Activated naive CD4-positive, alpha-beta T cell treated with anti-CD3 and anti-CD28 coated beads, Interleukin-2, amount 50 U/mL, for 72 hours (primary cell): ENCODE results near the gene KRTAP5-11. TPM values are rescaled to one million over a fixed set of nuclear protein-coding genes. Genes with fewer than 3 reads are reported as not detected.
A peak's percentile ranks its signal among the peaks of the same experiment; 100 is the strongest.
"Not testable (repeated sequence)": the region's sequence is repeated elsewhere in the genome, so short reads cannot be mapped to it uniquely, and the experiment has no call there.

Source experiments
- ATAC-seq, 2 donors: fragments of 150-1000 bp; cut with Tn5 transposase; 2 replicates each; pipeline ENCODE4 v1.10.0; 2021; ENCODE audit warnings: mild to moderate bottlenecking in 2 of 2, moderate library complexity in 2 of 2
- DNase-seq, 2 donors: peaks; one replicate each; pipeline ENCODE4 v3.0.0; 2021 to 2022; ENCODE audit warnings: low spot score in 2 of 2
- H3K27ac Mint-ChIP-seq, 2 donors: one replicate each; pipeline ENCODE4 v1.8.0; 2022; ENCODE audit warnings: mild to moderate bottlenecking in 2 of 2, mixed read lengths in 2 of 2
- H3K36me3 Mint-ChIP-seq, 2 donors: one replicate each; pipeline ENCODE4 v1.8.0; 2022; ENCODE audit warnings: mixed read lengths in 2 of 2
- H3K9me3 Mint-ChIP-seq, 2 donors: one replicate each; pipeline ENCODE4 v1.8.0; 2022; ENCODE audit warnings: mixed read lengths in 2 of 2
- total RNA-seq, 2 donors: library from RNA; stranded (reverse); gene quantifications; one replicate each; pipeline ENCODE4 v1.2.3, GENCODE V29; 2022

The KRTAP5-11 gene
- total RNA-seq, 2 donors from 2014 or later: not detected

DNA sequence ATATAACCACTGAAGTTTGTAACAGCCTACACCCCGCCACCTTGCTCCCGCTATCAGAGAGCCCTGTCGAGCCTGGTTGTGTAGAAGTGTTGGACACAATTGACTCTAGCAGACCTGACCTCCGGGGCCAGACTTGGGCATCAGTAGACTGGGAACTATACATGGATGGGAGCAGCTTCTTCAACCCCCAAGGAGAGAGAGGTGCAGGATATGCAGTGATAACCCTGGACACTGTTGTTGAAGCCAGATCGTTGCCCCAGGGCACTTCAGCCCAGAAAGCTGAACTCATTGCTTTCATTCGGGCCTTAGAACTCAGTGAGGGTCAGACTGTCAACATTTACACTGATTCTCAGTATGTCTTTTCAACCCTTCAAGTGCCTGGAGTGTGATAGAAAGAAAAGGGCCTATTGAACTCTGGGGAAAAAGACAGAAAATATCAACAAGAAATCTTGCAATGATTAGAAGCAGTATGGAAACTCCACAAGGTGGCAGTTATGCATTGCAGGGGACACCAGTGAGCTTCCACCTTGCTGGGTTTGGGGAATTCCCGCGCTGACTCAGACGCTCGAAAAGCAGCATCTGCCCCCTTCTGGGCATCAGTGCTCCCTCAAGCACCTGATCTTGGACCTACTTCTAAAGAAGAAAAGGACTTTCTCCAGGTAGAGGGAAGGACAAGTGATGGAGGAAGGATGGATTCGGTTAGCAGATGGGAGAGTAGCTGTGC, 6.3 kb upstream of the KRTAP5-11 start:
- H3K27ac Mint-ChIP-seq, ATAC-seq, H3K36me3 Mint-ChIP-seq, H3K9me3 Mint-ChIP-seq: not testable (repeated sequence)
- DNase-seq: peak in 1 of 2 donors; percentile 56

- not testable (repeated sequence) for H3K9me3 Mint-ChIP-seq, H3K36me3 Mint-ChIP-seq, H3K27ac Mint-ChIP-seq, ATAC-seq
- DNase-seq: peak in 1 of 2 donors; percentile 14
Measured at GRCh38 chr11:71588314-71588713, 5.6 kb upstream of the KRTAP5-11 start.

DNA sequence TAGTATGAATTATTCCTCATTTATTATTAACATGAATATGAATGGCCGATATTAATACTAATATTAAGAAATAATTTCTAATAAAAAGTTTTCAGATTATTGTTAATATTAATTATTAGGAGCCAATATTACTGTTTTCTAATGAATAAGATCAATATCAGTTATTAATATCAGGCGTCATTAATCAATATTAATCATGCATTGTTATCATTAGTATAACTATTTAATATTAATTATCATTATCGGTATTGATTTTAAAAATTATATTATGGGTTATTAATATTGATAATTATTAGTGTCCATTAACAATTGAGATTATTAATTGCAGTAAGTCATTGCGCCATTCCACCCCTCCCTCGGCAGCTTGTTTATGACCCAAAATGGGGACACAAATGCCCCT, 3.0 kb upstream of the KRTAP5-11 start:
- not testable (repeated sequence) for H3K36me3 Mint-ChIP-seq, H3K27ac Mint-ChIP-seq, ATAC-seq, DNase-seq, H3K9me3 Mint-ChIP-seq

DNA sequence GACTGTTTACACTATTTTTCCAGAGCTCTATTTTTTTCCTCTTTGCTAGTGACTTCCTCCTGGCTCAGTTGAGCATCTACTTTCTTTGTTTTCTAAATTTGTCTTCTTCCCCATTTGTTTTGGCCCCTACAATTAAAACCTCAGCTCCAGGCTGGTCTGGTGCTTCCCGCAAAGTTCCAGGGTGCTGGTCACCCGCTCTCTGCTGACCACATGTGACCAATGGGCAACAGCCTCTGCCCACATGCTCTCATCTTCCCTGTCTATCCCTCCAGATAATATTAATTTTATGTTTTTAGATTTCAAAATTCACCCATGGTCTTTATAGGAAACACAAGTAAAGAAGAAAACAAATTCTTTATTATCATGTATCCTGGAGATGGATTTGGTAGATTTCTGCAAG, 294 bp upstream of the KRTAP5-11 start:
- DNase-seq, H3K36me3 Mint-ChIP-seq, H3K27ac Mint-ChIP-seq, H3K9me3 Mint-ChIP-seq, ATAC-seq: not testable (repeated sequence)

GRCh38 chr11:71581826-71582225, 849 bp downstream of the KRTAP5-11 start:
- H3K9me3 Mint-ChIP-seq: no peaks in the 10 kb centered on the region
- ATAC-seq (no peak), DNase-seq (no peak)
- no peaks in the 10 kb centered on the region for H3K36me3 Mint-ChIP-seq
- H3K27ac Mint-ChIP-seq: peak overlapping the region in 1 of 2 donors; percentile 51

- H3K9me3 Mint-ChIP-seq: no peaks in the 10 kb centered on the region
- H3K36me3 Mint-ChIP-seq: no peaks in the 10 kb centered on the region
- ATAC-seq (no peak), DNase-seq (peak in 1 of 2 donors; percentile 20)
- no peak overlapping the region for H3K27ac Mint-ChIP-seq
Measured at GRCh38 chr11:71580057-71581003, 2.3 kb downstream of the KRTAP5-11 start.

GRCh38 chr11:71579513-71579912, 3.2 kb downstream of the KRTAP5-11 start:
- not testable (repeated sequence) for H3K27ac Mint-ChIP-seq, H3K36me3 Mint-ChIP-seq, H3K9me3 Mint-ChIP-seq, ATAC-seq, DNase-seq

DNA sequence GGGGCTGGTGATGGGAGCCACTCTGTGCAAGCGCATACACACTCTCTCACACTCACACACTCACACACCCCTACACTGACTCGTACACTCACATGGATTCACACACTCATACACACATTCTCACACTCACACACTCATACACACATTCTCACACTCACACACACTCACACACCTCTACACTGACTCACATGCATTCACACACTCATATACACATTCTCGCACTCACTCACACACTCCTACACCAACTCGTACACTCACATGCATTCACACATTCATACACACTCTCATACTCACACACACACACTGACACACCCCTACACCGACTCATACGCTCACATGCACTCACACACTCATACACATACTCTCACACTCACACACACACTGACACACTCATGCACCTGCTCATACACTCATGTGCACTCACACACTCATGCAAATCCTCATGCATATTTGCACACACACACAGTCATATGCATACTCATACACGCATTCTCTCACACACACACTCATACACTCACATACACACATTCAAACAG, 5.1 kb downstream of the KRTAP5-11 start:
- no peak for DNase-seq
- no peaks in the 10 kb centered on the region for H3K9me3 Mint-ChIP-seq
- H3K36me3 Mint-ChIP-seq: no peaks in the 10 kb centered on the region
- ATAC-seq: no peak
- no peak overlapping the region for H3K27ac Mint-ChIP-seq

DNA sequence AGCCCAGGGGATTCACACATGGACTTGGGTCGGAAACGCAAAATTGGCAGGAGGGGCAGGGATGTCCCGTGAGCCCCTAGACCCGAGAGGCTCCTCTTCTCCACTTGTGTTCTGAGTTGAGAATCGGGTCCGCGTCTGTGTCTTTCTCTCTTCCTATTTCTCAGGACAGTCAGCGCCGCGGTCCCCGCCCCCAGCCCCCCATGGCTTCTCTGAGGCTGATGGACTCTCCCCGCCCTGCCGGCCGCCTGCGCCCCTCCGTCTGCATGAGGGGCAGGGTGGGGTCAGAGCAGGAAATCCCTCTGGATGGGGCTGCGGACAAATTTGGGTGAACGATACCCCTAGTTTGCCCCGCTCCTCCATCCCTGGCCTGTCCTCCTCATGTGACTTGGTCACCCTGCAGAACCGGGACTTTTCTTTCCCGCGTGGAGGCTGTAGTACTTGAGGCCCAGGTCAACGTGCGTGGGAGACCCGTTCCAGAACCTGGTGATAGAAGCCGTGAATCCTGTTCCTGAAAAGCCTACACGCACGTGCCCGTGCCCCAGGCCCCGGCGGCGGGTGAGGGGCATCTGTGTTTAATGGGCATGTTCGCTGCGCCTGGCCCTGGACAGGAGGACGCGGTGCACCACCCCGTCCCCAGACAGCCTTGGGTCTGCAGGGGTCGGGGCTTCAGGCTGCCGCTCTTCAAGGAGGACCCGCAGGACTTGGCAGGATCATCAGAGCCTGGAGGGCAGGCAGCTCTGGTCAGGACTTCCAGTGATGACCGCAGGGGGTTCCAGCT, 5.8 kb downstream of the KRTAP5-11 start:
- not testable (repeated sequence) for H3K27ac Mint-ChIP-seq, H3K36me3 Mint-ChIP-seq, ATAC-seq, DNase-seq, H3K9me3 Mint-ChIP-seq

DNA sequence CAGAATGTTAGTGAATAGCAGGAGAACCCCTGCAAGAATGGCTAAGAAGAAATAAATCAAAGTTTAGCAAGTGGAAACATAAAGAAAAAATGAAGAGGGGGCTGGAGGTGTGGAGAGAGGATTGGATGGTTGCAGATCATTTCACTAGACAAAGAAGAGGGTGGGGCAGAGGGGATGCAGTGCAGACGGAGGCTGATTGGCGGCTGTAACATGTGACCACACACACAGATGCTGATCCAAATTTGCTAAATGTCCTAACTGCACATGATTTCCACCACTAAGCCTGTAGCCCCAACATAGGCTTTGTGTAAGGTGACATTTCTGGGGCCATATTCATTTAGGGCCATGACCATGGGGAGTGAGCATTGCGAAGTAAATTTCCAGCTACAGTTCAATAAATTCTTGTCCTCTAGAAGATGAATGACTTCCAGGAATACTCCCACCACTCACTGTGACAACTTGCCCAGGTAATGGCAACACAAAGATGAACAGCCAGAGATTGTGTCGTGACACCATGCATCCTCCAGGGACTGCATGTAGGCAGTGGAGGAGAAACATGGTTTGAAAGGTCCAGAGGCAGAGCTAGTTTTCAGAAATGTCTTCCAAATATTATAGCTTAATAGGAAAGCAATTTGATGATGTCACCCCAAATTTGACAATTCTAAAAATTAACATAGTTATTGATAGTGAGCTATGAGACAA, 6.8 kb downstream of the KRTAP5-11 start:
- H3K36me3 Mint-ChIP-seq: no peaks in the 10 kb centered on the region
- H3K9me3 Mint-ChIP-seq: no peaks in the 10 kb centered on the region
- ATAC-seq (no peak), DNase-seq (no peak)
- no peak overlapping the region for H3K27ac Mint-ChIP-seq

DNA sequence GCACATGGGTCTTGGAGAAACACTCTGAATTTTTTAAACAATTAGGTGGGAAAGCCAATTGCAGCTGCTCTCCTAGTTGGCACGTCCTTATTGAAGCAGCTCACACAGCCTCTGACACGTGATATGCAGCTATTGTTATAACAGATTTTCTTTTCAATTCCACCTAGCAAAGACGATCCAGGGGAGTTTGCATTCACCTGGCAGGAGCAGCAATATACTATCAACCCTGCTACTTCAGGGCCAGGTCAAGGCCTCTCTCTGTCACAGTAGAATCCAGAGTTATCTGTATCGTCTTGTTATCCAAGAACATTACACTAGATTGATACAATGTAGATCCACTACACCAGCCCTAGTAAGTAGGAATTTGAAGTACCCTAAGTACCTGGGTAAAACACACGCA, 8.3 kb downstream of the KRTAP5-11 start:
- DNase-seq (no peak), ATAC-seq (no peak)
- Mint-ChIP-seq H3K9me3 (no peaks in the 10 kb centered on the region), H3K36me3 (no peaks in the 10 kb centered on the region), H3K27ac (no peak overlapping the region)

DNA sequence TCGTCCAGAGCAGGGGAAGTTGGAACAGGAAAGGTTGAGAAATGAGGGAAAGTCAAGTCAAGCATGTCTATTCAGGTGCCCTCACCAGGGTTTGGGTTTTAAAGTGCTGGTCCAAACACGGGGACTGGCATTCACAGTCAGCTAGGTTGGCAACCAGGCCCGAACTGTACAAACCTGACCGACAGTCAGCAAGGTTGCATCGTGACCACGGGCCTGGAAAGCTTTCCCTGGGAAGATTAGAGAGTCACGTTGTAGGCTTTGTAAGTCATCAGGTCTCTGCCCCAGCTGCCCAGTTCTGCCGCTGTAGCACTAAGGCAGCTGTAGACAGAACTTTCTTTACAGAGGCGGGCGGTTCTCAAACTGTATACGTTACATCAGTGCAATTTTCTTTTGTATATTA, 9.9 kb downstream of the KRTAP5-11 start:
- no peak overlapping the region for H3K27ac Mint-ChIP-seq
- DNase-seq (no peak), ATAC-seq (no peak)
- no peaks in the 10 kb centered on the region for H3K36me3 Mint-ChIP-seq
- no peaks in the 10 kb centered on the region for H3K9me3 Mint-ChIP-seq

DNA sequence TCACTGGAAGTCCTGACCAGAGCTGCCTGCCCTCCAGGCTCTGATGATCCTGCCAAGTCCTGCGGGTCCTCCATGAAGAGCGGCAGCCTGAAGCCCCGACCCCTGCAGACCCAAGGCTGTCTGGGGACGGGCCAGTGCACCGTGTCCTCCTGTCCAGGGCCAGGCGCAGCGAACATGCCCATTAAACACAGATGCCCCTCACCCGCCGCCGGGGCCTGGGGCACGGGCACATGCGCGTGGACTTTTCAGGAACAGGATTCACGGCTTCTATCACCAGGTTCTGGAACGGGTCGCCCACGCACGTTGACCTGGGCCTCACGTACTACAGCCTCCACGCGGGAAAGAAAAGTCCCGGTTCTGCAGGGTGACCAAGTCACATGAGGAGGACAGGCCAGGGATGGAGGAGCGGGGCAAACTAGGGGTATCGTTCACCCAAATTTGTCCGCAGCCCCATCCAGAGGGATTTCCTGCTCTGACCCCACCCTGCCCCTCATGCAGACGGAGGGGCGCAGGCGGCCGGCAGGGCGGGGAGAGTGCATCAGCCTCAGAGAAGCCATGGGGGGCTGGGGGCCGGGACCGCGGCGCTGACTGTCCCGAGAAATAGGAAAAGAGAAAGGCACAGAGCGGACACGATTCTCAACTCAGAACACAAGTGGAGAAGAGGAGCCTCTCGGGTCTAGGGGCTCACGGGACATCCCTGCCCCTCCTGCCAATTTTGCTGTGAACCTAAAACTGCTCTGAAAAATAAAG, 11.4 kb downstream of the KRTAP5-11 start:
- ATAC-seq, H3K9me3 Mint-ChIP-seq, H3K36me3 Mint-ChIP-seq, DNase-seq, H3K27ac Mint-ChIP-seq: not testable (repeated sequence)

DNA sequence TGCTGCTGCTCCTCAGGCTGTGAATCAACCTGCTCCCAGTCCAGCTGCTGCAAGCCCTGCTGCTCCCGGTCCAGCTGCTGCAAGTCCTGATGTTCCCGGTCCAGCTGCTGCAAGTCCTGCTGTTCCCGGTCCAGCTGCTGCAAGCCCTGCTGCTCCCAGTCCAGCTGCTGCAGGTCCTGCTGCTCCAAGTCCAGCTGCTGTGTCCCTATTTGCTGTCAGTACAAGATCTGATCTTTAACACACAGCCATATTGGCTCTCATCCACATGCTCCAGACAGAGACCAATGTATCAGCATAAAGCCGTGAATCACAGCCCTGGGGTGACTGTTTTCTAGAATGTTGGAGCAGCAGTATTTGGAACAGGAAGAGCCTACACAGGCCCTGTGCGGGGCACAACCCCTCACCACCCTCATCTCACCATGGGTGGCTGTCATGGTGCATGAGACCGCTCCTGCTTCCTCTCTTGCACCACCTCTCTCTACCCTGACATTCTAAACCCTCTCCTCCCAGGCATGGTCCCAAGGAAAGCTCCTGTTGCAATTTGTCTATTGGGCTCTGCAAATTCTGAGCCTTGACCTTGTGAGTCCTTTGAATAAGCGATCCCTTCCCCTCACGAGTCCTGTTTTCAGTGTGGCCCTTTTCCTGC, 13.8 kb downstream of the KRTAP5-11 start:
- Mint-ChIP-seq H3K27ac (no peak overlapping the region), H3K36me3 (no peaks in the 10 kb centered on the region), H3K9me3 (no peaks in the 10 kb centered on the region)
- no peak for ATAC-seq
- DNase-seq: no peak

- not testable (repeated sequence) for ATAC-seq, H3K9me3 Mint-ChIP-seq, H3K27ac Mint-ChIP-seq, H3K36me3 Mint-ChIP-seq, DNase-seq
Measured at GRCh38 chr11:71567633-71568032, 15.0 kb downstream of the KRTAP5-11 start.
